Inflammatory macrophage (primary cell): ENCODE measurements around the gene DOCK10.
A peak's percentile ranks its signal among the peaks of the same experiment; 100 is the strongest.

Experiments used
- DNase-seq, 2 donors: peaks; one replicate each; pipeline ENCODE4 v3.0.0-alpha.2; 2020 to 2022

The DOCK10 gene

GRCh38 chr2:224976629-224977525 lies 65.4 kb downstream of the DOCK10 start:
- DNase-seq: no peak

DNA sequence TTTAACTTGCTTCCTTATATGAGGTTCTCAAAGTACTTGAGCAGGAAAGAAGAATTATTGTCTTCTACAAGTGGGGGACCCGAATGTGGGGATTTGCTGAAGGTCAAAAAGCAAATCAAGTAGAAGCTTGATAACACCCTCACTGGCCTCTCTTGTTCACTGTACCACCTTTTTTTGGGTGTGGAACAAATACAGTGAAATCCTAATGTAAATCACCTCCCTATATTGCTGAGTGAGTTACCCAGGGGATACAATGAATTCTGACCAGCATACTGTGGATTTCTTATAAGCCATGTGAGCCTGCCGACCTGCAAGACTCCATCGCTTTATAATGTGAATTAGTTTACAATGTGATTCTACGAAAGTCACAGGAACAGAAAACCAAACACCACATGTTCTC lies 66.5 kb downstream of the DOCK10 start:
- no peak for DNase-seq

DNA sequence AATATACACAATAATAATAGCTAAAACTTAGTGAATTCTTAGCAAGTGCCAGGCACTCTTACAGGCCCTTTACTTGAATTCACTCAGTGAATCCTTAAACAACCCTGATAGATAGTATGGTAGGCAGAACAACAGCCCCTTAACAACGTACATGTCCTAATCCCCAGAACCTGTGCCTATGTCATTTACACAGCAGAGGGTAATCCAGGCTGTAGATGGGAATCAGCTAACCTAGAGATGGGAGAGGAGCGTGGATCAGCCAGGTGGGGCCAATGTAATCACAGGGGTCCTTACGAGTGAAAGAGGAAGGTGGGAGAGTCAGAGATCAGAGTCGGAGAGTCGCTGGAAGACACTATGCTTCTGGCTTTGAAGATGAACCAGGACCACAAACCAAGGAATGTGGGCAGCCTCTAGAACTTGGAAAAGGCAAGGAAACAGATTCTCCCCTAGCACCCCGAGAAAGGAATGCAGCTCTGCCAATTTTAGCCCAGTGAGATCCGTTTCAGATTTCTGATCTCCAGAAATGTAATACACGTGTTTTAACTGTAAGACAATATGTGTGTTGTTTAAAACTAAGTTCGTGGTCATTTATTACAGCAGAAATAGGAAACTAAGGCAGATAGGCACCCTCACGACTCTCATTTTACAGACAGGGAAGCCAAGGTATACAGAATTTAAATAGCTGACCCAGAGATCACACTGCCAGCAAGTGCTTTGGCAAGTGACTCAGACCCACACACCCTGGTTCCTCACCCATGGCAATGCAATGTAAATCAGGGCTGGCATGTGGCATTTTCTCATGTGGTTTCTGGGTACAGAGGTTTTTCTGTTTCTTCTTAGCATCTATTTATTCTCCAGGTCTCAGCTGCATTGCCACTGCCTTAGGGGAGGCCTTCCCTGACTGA lies 68.9 kb downstream of the DOCK10 start:
- peak; percentile 43 to 69 for DNase-seq

DNA sequence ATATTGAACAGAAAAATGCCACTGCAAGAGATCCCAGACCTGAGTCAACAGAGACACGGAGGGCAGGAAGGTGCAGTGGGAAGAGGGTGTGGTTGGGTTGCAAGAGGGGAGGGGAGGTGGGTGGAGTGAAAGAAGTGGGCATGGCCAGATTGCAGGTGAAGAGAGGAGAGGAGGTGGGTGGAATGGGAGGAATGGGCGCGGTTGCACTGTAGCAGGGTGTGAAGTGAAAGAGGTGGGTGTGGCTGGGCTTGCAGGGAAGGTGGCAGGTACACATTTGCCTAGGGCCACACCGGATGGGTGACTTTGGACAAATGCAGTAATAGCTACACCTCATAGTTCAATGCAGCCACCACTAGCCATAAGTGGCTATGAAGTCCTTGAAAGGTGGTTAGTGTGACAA lies 71.1 kb downstream of the DOCK10 start:
- DNase-seq: no peak

- no peak for DNase-seq
Measured at GRCh38 chr2:224970311-224970710, 72.0 kb downstream of the DOCK10 start.

DNA sequence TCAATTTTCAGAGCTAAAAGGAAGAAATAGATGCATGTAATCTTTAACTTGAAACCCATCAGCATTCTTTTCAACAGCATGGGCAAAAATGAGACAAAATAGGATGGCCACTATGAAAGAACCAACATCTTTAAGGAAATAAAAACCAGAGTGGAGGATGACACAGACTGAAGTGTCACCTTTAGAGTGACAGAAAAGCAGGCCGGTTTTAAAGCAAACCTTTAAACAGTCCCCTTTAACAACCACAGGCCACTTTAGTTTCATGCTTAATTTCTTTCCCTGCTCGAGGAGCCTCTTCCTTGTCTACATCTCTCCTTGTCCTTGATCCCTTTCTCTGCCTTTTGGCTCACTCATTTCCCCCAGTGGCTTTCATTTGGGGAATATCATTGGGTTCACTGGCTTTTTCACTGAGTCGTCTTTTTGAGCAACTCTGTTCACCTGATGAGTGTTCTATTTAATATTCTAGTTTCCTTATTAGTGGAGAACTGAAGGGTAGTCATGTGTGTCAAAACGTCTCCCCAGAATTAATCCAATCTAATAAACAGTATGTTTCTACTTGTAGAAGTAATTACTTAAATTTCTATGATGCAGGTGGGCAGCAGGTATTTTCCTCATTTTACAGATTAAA lies 72.5 kb downstream of the DOCK10 start:
- DNase-seq: no peak

GRCh38 chr2:224969095-224969494 lies 73.2 kb downstream of the DOCK10 start:
- no peak for DNase-seq

- no peak for DNase-seq
Measured at GRCh38 chr2:224968051-224968450, 74.2 kb downstream of the DOCK10 start.

- DNase-seq: no peak
Measured at GRCh38 chr2:224966613-224967012, 75.7 kb downstream of the DOCK10 start.

- DNase-seq: no peak
Measured at GRCh38 chr2:224959556-224959955, 82.7 kb downstream of the DOCK10 start.

DNA sequence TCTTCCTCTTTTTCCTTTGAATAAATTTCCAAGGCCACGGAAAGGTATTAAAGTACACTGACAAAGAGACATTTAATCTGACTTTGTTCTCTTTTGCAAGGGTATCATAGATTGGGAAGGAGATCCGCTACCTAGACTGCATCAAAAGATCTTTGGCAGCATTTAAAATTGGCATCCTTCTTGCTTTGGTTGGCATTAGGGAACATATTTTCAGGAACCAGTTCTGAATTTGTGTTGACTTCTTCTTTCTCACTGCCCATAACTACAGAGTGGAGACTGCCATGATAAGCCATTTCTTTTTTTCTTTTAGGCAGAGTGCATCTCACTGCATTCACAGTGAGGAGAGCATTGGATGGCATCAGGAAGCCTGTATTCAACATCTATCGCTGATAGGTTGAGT lies 83.4 kb downstream of the DOCK10 start:
- DNase-seq: peak; percentile 31 to 53

DNA sequence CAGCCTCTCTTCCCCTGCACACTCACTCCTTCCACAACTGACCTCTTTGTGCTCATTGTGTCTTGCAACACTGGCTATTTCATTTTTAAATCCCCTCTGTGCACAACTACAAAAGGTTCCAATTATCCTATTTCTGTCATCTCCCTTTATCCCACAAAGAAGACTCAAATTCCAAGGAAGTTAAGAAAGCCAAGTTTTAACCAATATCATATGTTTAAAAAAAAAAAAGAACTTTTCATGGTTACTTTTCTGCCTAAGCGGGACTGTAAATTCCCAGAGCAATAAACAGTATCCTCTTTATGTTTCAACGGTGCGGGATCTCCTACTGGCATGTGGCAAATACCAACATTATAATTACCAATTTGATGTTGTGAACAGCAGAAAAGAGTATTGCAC lies 83.8 kb downstream of the DOCK10 start:
- no peak for DNase-seq

GRCh38 chr2:224957540-224958461 lies 84.5 kb downstream of the DOCK10 start:
- peak in 1 of 2 donors; percentile 17 for DNase-seq

DNA sequence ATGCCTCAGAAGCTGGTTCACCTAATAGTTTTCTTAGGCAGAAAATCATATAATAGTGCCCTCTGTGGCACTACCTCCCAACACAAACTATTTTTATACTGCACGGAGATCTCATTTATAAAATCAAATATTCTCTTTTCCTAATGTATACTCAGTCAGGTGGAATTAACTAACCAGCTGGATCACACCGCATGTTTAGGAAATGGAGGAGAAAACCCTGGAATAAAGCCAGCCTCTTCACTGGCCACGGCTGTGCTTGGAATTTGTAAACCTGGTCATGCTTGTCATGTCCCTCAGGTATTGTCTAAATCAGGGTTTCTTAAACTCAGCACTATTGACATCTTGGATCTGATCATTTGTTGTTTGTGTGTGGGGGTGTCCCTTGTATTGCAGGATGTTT lies 85.6 kb downstream of the DOCK10 start:
- DNase-seq: no peak

DNA sequence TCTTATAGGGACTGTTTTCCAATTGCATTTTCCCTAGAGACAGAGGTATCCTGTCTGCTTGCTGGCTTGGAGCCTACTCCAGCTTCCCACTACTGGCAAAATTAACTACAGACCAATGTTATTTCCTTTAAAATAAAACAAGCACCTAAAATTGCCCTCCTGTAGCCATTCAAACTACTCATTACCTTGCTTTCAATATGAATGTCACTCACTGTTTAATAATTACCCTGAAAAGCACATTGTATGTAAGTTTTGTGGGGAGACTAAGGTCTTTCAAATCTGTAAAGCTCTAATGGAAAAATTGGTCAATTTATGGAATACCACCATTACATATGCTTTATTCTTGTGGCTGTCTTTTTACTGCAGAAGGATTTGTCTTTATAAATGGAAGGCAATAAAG lies 87.3 kb downstream of the DOCK10 start:
- DNase-seq: no peak

- DNase-seq: peak; percentile 80 to 84
Measured at GRCh38 chr2:224952936-224953657, 89.2 kb downstream of the DOCK10 start.

DNA sequence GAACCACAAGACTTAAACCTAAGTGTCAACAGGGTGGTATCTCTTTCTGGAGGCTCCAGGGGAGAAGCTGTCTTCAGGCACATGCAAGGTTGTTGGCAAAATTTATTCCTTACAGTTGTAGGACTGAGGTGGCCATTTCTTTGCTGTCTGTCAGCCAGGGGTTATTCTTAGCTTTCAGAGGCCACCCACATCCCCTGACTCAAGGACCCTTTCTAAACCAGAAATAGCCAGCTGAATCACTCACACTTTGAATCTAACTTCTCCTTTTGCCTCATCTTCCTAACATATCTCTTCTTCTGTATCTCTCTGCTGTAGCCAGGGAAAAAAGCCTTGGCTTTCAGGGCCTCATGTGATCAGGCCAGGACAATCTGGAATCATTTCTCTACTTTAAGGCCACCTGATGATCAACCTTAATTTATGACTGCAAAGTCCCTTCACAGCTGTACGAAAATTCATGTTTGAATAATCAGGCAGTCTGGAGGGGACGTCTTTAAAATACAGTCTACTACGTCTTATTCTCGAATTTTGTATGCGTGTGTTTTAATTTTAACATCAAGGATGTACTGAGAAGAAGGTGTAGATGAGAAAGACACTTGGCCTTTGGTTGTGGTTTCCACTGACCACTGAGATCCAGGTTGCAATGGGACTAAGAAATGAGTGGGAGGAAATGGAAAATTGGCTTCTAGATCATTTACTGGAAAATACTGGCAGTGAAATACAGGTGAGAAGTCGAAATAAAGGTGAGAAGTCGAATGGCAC lies 90.4 kb downstream of the DOCK10 start:
- DNase-seq: peak; percentile 65 to 77

DNA sequence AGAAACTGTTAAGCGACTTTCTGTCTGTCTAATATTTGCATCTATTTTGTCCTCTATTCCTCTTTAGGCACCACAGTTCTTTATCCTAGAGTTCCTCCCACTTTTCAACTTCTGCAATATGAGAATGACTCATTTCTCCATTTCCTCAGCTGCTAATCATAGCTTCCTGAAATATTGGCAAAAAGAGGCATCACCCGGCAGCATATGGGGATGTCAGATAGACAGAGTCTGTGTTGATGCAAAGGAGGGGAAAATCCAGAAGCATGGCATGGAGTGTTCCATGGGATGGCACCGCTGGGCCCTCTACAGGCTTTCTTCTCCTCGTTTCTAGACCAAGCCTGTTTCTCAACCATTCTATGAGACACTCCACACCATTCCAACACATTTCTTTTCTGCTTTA lies 93.4 kb downstream of the DOCK10 start:
- DNase-seq: peak; percentile 90 to 96

DNA sequence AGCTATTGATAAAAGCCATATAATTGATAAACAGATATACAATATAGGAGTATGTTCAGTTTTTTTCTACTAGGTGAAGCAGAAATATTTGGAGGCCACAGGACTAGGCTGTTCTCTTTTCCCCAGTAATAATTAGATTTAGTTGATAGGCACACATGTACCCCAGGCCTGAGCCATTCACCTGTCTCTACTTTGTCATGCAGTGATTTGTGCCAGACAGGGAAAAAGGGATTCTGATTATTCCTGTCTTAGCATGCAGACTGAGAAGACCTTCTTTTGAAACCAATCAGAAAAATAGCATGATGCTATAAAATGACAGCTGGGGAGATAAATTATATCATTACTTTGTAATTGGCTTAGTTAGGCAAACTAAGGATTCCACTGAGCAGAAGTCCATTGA lies 94.3 kb downstream of the DOCK10 start:
- DNase-seq: no peak

DNA sequence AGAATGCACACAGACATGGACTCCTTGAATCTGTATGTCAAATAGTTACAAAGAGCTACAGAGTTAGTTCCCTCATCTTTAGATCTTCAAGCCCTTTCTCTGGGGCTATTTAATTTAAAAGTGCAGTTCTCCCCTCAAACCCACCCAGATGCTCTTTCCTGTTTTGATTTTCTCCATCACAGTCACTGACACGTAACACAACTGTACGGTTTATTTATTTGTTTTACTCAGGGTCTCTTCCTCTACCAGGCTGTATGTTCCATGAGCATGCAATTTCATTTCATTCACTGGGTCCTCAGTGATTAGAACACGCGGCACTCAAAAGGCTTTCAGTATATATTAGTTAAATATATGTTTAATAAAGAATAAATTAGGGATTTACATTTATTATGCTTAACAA lies 94.7 kb downstream of the DOCK10 start:
- no peak for DNase-seq
